Breast epithelium (tissue), 4 donors: ENCODE measurements around the gene VAMP8. TPM values are rescaled to one million over a fixed set of nuclear protein-coding genes. Genes with fewer than 3 reads are reported as not detected.
"Not testable (repeated sequence)": the region's sequence is repeated elsewhere in the genome, so short reads cannot be mapped to it uniquely, and the experiment has no call there.

Experiments used
- DNase-seq, 2 donors: peaks; one replicate each; pipeline ENCODE4 v3.0.0-alpha.2; 2019; ENCODE audit warnings: low spot score in 2 of 2
- H3K27ac ChIP-seq, 2 donors: fragments of 200-600 bp; sonication (generic) in 1 of 2; one replicate each; pipeline ENCODE4 v1.5.1; 2016 to 2019; ENCODE audit warnings: mild to moderate bottlenecking in 1 of 2
- H3K27me3 ChIP-seq, 2 donors: fragments of 200-600 bp; sonication (generic) in 1 of 2; one replicate each; pipeline versions ENCODE4 v1.5.1 to v1.6.0; 2017 to 2019; ENCODE audit warnings: control low read depth in 1 of 2, mild to moderate bottlenecking in 1 of 2
- H3K36me3 ChIP-seq: fragments of 200-600 bp; one replicate; pipeline ENCODE4 v1.5.1; 2019
- H3K4me1 ChIP-seq, 2 donors: fragments of 200-600 bp; sonication (generic); one replicate each; pipeline ENCODE4 v1.5.1; 2016 to 2019; ENCODE audit warnings: control low read depth in 1 of 2
- H3K4me3 ChIP-seq, 3 donors: fragments of 200-600 bp; sonication (generic); 1 replicate in 2 of 3; 2 replicates in 1 of 3; pipeline ENCODE4 v1.5.1; 2016 to 2019; ENCODE audit warnings: mild to moderate bottlenecking in 3 of 3, moderate library complexity in 2 of 3
- H3K9me3 ChIP-seq, 2 donors: fragments of 200-600 bp; sonication (generic) in 1 of 2; one replicate each; pipeline ENCODE4 v1.5.1; 2016 to 2019; ENCODE audit warnings: control low read depth in 1 of 2
- POLR2A ChIP-seq: fragments of 450-650 bp; IDR thresholded peaks from one replicate; pipeline ENCODE4 v1.6.1; 2016; ENCODE audit warnings: antibody characterized with exemption, mild to moderate bottlenecking, moderate library complexity
- POLR2AphosphoS5 ChIP-seq, 3 donors: sonication (generic); formaldehyde crosslinking; IDR thresholded peaks; one replicate each; pipeline ENCODE4 v1.6.1; 2017; ENCODE audit warnings: antibody characterized with exemption in 3 of 3
- intact Hi-C: fragments of 100-400 bp; cut with DNase I; formaldehyde crosslinking; loops from one replicate; pipeline ENCODE4 v1.15.1; 2023; ENCODE audit warnings: low total_unique reads
- total RNA-seq, 3 donors: library from RNA; depleted of rRNA; stranded (reverse); fragments of >200 nt; gene quantifications; one replicate each; pipeline ENCODE4 v1.1.0, GENCODE V29; 2016
- TF ChIP-seq, protein P1 (sequence below), 3 donors: fragments of 450-650 bp; IDR thresholded peaks; one replicate each; pipeline ENCODE4 v1.5.1; 2016 to 2017; ENCODE audit warnings: antibody characterized with exemption in 3 of 3, mild to moderate bottlenecking in 3 of 3, moderate library complexity in 3 of 3

The VAMP8 gene
- total RNA-seq, 3 donors from 2014 or later, result 23.2 to 127 (median 55.7) TPM

GRCh38 chr2:85589982-85590791, 12.8 kb downstream of the VAMP8 start:
- TF ChIP-seq POLR2A, result no peak
- TF ChIP-seq, protein P1, sequence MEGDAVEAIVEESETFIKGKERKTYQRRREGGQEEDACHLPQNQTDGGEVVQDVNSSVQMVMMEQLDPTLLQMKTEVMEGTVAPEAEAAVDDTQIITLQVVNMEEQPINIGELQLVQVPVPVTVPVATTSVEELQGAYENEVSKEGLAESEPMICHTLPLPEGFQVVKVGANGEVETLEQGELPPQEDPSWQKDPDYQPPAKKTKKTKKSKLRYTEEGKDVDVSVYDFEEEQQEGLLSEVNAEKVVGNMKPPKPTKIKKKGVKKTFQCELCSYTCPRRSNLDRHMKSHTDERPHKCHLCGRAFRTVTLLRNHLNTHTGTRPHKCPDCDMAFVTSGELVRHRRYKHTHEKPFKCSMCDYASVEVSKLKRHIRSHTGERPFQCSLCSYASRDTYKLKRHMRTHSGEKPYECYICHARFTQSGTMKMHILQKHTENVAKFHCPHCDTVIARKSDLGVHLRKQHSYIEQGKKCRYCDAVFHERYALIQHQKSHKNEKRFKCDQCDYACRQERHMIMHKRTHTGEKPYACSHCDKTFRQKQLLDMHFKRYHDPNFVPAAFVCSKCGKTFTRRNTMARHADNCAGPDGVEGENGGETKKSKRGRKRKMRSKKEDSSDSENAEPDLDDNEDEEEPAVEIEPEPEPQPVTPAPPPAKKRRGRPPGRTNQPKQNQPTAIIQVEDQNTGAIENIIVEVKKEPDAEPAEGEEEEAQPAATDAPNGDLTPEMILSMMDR (IDR thresholded peaks at IDR 0.05), result no peak
- TF ChIP-seq POLR2AphosphoS5 (IDR thresholded peaks at IDR 0.05), result peak in 1 of 3 donors; percentile 25
- Histone ChIP-seq H3K9me3 (no peaks in the 10 kb centered on the region), H3K36me3 (no peaks in the 10 kb centered on the region), H3K27ac (peak overlapping the region; percentile 86 to 91), H3K27me3 (no peaks in the 10 kb centered on the region), H3K4me3 (peak overlapping the region in 1 of 3 donors; percentile 10), H3K4me1 (peaks cover 8 to 33% of the 10 kb centered on the region in 2 donors)
- intact Hi-C loops, result no loop called here
- DNase-seq, result no peak

- no peaks in the 10 kb centered on the region for H3K27me3 ChIP-seq
- TF ChIP-seq, protein P1 (IDR thresholded peaks at IDR 0.05), result no peak
- no peak for TF ChIP-seq POLR2AphosphoS5 (IDR thresholded peaks at IDR 0.05)
- no peak for TF ChIP-seq POLR2A
- H3K36me3 ChIP-seq, result no peaks in the 10 kb centered on the region
- no peak for DNase-seq
- no peak overlapping the region for H3K4me3 ChIP-seq
- H3K27ac ChIP-seq, result peak overlapping the region; percentile 86 to 91
- peaks cover 8 to 31% of the 10 kb centered on the region in 2 donors for H3K4me1 ChIP-seq
- intact Hi-C loops, result no loop called here
- no peaks in the 10 kb centered on the region for H3K9me3 ChIP-seq
Observed at GRCh38 chr2:85590950-85591349, 13.6 kb downstream of the VAMP8 start.

DNA sequence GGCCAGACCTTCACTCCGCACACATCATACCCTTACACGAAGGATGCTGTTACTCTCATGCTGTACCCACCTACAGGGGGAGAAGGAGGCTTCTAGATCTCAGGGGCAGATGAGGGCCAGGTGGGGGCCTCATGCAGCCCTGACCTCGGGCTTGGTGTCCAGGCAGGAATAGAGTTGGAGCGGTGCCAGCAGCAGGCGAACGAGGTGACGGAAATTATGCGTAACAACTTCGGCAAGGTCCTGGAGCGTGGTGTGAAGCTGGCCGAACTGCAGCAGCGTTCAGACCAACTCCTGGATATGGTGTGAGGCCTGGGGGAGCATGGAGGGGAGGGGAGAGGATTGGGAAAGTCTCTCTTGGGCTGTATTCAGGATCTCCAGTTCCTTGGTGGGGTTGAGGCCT, 14.2 kb downstream of the VAMP8 start:
- H3K27ac ChIP-seq, result peak overlapping the region; percentile 86 to 91
- H3K36me3 ChIP-seq, result no peaks in the 10 kb centered on the region
- no peak for TF ChIP-seq POLR2A
- TF ChIP-seq POLR2AphosphoS5 (IDR thresholded peaks at IDR 0.05), result no peak
- TF ChIP-seq, protein P1 (IDR thresholded peaks at IDR 0.05), result no peak
- H3K27me3 ChIP-seq, result no peaks in the 10 kb centered on the region
- no peaks in the 10 kb centered on the region for H3K9me3 ChIP-seq
- peaks cover 13 to 34% of the 10 kb centered on the region in 2 donors for H3K4me1 ChIP-seq
- no peak for DNase-seq
- H3K4me3 ChIP-seq, result no peak overlapping the region
- intact Hi-C loops, result no loop called here

GRCh38 chr2:85592299-85592698, 14.9 kb downstream of the VAMP8 start:
- H3K36me3 ChIP-seq, H3K4me3 ChIP-seq, H3K27me3 ChIP-seq, intact Hi-C loops, H3K9me3 ChIP-seq, DNase-seq: not testable (repeated sequence)
- peak overlapping the region; percentile 86 to 91 for H3K27ac ChIP-seq
- H3K4me1 ChIP-seq, result peaks cover 16 to 42% of the 10 kb centered on the region in 2 donors

GRCh38 chr2:85593023-85593422, 15.6 kb downstream of the VAMP8 start:
- Histone ChIP-seq H3K9me3 (no peaks in the 10 kb centered on the region), H3K27me3 (no peaks in the 10 kb centered on the region), H3K4me1 (peaks cover 16 to 43% of the 10 kb centered on the region in 2 donors), H3K27ac (peak overlapping the region in 1 of 2 donors; percentile 19), H3K4me3 (no peak overlapping the region), H3K36me3 (no peaks in the 10 kb centered on the region)
- no peak for TF ChIP-seq POLR2A
- no peak for TF ChIP-seq POLR2AphosphoS5 (IDR thresholded peaks at IDR 0.05)
- TF ChIP-seq, protein P1 (IDR thresholded peaks at IDR 0.05), result no peak
- intact Hi-C loops, result no loop called here
- DNase-seq, result no peak
